Stimulated activated naive CD4-positive, alpha-beta T cell treated with Interleukin-2 at 50 U/mL for 16 hours (primary cell): ENCODE data around the gene MEF2C.

Experiments used
- DNase-seq: peaks from one replicate; lab custom pipeline; 2025; lab: John Stamatoyannopoulos, UW

MEF2C gene

DNA sequence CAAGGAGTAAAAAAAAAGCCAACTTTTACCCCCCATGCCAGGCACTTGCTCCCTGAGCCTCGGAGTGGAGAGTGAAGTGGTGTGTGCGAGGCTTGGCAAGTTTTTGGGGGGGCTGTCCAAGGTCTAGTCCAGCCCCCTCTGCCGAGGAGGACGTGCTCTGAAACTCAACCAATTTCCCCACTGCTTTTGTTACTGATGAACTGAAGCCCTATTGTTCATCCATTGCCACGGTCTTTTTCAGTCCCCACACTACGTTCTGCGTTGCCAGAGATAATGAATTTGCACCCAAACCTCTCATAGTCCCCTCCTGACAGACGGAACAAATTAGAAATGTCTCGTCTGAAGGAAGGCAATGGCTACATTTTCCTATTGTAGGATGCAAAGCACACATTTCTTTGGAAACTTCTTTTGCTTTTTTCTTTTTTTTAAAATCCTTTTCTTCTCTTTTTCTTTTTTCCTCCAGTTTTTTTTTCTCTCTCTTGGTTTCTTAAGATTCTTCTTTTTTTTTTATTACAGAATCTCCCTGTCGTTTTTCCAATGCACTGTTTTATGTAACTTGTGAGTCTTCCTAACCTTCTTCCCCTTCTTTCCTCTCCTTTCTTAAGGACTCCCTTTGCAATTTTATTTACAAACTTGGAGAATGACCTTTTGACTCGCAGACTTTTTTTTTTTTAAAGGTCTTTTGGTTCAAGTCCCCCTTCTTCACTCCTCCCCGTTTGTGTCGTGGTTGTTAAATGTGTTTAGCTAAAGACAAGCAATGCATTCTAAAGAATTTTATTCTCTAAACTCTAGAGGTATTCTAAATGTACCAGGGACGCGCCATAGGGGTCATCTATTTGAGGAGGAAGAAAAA, 209.5 kb downstream of the MEF2C start:
- DNase-seq: no peak

DNA sequence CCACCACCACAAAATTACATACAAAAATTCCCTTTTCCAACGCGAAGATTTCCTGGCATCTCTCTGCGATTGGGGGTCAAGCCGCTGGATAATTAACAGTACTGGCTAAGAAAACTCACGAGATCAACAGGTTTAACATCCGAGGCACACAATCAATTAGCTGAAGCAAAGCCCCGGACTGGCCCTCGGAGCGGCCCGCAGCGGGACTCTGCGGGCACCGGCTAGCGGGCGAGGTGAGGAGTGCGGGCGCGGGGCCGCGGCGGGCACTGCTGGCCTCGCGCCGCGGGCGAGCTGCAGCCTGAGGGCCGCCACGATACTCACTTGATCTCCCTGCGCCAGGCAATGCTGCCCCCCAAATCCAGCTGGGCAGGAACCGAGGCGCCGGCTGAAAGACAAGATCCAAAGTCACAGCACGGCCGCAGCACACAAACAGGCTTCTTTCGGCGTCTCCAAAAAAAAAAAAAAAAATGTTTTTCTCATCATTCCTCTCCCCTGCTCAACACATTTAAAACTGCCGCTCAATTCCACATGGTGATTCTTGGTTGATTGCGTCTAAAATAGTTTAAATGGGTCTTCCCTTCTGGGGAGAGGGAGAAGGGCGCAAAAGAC, 210.2 kb downstream of the MEF2C start:
- DNase-seq: no peak

DNA sequence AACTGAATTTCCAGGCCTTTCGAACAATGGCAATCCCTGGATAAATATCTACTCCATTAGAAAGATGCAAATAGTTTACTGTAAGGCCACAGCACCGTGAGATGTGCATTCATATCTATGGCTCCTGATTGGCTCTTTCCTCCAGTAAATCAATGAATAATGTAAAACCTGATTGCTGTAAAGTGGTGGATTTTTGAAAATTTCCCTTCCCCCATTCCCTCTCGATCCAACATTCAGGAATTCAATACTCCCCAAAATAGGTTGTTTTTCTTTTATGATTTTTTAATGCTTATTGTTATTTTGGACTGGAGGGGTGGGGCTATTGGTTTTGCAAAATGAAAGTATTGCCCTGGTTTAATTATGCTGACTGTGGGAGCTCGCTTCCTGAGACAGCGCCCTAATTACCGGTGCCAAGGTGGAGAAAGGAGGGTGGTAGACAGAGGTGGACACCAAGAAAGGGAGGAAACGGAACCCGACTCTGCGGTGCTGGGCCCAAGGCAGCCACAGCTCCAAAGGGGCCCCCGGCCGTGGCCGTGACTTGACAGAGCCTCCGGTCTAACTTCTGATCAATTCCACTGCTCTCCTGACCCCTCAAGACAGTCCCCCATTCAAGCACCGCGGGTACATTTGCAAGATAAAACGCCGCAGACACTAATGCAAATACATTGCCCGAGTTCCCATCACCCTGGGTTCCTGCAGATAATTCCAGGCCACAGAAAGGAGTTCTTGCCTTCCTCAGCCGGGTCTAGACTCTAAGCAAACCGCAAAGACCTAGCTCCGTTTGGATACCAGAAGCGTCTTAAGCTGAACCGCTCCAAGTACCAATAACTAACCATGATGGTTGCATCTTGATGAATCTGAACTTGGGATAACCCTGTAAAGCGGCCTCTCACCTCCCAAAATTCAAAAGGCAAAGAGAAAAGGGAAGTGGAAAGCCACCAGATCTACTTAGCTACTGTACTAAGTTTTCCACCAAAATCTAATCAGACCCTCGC, 211.2 kb downstream of the MEF2C start:
- DNase-seq: no peak

DNA sequence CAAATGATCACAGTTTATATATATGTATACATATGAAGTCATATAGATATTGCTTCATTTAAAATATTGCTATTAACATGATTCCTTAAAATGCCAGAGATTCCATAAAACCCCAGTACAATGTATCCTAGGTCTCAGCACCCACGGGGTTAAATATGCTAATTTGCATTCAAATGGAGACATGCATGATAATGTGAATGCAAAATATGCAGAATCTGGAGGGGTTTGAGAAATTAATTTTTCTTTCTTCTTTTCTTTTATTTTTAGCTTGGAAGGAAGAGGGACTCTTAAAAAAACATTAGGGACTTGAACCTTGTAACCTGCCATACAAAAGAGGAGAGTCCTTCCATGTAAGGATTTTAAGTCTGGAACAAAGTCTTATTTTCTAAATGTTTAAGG, 211.9 kb downstream of the MEF2C start:
- no peak for DNase-seq

DNA sequence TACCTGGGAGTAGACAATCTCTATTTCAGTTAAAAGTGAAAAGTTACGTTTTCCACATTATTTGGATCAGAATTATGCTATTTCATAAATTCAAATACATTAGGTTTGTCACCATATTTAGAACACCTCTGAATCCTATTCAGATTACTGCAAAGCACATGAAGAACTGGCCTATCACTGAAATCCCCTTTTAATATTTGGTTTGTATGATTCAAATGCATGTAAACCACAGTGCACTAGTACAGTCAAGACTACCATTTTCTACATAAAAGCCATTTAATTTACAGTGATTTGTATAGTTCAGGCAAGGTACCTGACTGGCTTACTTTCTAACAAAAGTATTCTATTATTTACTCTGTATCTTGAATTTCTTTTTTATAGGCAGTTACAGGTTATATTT, 212.5 kb downstream of the MEF2C start:
- no peak for DNase-seq

DNA sequence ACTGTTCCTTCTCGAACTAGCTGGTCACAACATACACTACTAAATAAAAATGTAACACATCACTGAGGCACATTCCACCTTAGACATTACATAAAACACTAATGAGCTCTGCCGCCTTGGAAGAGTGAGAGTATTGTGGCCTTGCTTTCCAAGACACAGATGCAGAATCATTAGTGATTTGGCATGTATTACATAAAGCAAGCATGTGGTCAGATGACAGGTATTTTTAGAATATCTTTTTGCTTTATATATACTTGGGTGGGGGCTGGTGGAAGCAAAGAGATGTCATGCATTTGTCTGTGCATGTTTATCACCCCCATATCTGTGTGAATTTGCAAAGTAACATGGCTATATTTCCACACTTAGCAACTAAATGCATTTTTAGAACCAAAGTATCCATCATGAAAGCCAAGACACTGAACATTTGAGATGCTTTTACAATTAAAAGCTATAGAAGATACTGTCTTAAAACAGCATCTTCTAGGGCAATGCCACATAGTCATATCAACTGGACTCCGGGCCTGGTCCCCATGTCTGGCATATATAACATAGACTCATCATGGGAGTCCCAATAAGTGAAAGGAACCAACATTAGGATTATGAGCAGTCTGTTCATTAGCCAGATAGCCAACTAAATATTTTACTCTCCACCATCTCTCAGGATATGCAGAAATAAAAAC, 213.5 kb downstream of the MEF2C start:
- DNase-seq: no peak

DNA sequence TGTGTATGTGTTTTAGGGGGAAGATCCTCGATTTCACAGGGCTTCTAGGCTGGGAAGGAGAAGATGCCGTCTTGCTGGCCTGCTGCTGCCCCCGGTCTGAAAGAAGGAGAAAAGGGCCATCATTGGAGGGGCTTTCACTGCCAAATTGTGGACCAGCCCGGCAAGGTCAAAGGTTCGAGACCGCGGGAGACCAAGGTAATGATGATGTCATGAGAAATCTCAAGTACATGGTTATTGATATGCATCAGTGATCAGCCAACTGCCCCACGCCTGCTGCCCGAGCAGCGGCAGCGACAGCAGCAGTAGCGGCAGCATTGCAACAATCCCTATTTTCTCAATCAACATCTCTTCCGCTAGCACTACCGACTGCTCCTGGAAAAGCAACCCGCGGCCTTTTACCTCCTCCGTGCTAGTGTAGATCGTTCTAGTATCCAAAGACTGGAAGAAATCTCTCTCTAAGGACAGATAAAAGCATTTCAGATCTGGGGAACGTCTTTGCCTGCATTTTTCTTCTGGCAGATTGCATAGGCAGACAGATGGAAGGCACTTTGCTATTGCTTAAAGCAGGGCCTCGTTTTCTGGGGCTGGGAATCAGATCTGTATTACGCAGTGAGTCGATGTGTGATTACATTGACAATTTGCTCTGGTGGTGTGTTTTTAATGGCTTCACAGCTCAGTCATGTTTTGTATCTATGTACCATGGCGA, 215.3 kb downstream of the MEF2C start:
- no peak for DNase-seq
